ENCODE measurements around the gene SLC30A1.

DNA sequence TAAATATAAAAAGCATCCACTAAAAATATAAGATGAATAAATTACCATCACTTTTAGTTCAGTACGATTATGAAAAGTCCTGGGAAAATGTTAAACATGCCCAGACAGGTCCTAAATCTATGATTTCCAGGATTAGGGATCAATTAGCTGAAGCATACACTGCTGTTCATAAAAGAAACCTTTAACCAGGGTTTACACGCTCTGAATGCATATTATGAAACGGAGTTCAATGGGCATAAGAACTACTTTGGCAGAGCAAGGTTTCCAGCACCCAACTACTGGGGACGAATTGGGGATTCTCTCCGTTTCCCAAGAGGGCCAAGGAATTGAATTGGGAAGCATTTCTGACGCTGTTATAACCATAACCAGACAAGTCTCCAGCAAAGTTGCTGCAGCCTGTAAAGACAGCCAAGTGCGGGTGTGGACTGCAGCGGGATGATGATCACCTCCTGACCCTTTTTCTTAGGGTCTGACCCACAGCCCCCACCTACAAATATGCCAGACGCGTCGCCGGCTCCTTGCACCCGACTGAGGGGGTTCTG, 1.6 kb downstream of the SLC30A1 start:
- TF ChIP-seq, protein P1, sequence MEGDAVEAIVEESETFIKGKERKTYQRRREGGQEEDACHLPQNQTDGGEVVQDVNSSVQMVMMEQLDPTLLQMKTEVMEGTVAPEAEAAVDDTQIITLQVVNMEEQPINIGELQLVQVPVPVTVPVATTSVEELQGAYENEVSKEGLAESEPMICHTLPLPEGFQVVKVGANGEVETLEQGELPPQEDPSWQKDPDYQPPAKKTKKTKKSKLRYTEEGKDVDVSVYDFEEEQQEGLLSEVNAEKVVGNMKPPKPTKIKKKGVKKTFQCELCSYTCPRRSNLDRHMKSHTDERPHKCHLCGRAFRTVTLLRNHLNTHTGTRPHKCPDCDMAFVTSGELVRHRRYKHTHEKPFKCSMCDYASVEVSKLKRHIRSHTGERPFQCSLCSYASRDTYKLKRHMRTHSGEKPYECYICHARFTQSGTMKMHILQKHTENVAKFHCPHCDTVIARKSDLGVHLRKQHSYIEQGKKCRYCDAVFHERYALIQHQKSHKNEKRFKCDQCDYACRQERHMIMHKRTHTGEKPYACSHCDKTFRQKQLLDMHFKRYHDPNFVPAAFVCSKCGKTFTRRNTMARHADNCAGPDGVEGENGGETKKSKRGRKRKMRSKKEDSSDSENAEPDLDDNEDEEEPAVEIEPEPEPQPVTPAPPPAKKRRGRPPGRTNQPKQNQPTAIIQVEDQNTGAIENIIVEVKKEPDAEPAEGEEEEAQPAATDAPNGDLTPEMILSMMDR (IDR thresholded peaks at IDR 0.05; ENCODE audit: poor library complexity, severe bottlenecking): no peak
- TF ChIP-seq POLR2AphosphoS5 (IDR thresholded peaks at IDR 0.05) (no peak), SMC3 (conservative IDR thresholded peaks at IDR 0.05; ENCODE audit: poor library complexity) (no peak)

Measured in neural cell (in vitro differentiated cells).